GM12801 (cell line): ENCODE measurements around the gene OR9G1.

ENCODE experiments used
- TF ChIP-seq, protein P1 (sequence below): IDR thresholded peaks from one replicate; pipeline ENCODE4 v1.5.1; 2011; ENCODE audit warnings: control low read depth; ENCODE audit not compliant: insufficient read length; ENCODE audit errors: extremely low read depth

Gene OR9G1, protein sequence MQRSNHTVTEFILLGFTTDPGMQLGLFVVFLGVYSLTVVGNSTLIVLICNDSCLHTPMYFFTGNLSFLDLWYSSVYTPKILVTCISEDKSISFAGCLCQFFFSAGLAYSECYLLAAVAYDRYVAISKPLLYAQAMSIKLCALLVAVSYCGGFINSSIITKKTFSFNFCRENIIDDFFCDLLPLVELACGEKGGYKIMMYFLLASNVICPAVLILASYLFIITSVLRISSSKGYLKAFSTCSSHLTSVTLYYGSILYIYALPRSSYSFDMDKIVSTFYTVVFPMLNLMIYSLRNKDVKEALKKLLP

DNA sequence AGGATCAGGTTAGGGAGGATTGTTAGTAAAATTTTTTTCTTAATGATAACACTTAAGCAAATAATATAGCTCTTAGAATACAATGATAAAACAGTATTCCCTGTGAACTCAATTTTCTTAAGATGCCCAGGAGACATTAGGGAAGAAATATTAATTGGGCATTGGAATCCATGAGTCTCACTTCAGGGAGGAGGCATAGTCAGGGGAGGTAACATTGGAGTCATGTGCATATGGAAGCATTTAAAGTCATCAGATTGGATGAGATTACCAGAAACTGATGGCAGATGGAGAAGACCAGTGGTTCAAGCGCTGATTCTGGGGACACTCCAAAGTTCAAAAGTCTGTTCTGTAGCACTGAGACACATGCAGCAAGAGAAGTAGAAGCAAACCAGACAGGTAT lies at the start of gene OR9G1:
Gene OR9G1, plus strand, starts transcription at position 301 of the 400 bp plus-strand sequence. CDS start 1,293 bp downstream, outside the sequence.
- TF ChIP-seq, protein P1, sequence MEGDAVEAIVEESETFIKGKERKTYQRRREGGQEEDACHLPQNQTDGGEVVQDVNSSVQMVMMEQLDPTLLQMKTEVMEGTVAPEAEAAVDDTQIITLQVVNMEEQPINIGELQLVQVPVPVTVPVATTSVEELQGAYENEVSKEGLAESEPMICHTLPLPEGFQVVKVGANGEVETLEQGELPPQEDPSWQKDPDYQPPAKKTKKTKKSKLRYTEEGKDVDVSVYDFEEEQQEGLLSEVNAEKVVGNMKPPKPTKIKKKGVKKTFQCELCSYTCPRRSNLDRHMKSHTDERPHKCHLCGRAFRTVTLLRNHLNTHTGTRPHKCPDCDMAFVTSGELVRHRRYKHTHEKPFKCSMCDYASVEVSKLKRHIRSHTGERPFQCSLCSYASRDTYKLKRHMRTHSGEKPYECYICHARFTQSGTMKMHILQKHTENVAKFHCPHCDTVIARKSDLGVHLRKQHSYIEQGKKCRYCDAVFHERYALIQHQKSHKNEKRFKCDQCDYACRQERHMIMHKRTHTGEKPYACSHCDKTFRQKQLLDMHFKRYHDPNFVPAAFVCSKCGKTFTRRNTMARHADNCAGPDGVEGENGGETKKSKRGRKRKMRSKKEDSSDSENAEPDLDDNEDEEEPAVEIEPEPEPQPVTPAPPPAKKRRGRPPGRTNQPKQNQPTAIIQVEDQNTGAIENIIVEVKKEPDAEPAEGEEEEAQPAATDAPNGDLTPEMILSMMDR, result no peak

DNA sequence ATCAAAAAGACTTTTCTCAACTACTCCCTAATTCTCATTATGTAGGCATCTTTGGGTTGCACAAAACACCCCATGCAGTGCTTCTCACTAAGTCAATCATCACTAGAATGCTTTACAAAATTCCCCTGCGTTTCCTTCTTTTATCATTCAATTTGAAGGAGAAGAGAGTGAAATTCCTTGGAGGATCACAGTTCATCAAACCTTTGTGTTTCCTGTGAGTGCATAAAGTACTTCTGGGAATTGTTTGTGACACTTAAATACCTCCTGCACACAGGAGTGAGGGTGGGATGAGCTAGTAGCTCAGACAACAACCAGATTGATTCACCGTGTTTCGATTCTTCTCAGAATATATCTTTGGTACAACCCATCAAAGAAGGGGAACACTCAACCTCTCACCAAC lies 39.1 kb upstream of the OR9G1 start:
- TF ChIP-seq, protein P1, result no peak

DNA sequence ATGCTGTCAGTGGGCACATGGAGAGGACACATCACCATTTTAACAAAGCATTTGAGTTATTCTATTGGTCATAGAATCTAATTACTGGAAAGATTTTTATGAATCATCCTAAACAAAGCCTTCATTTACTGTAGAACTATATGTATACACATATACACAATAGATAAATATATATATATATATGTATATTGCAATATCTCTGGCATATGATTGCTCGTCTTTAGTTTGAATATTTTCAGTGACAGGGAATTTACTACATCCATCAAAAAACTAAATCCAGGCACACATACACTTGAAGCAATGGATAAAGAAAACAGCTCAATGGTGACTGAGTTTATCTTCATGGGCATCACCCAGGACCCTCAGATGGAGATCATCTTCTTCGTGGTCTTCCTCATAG lies 35.5 kb upstream of the OR9G1 start, which contains the start of gene OR5AR1:
Gene OR5AR1, plus strand, starts transcription at position 301 of the 400 bp plus-strand sequence. Its CDS starts 0 bp downstream, at position 301.
- TF ChIP-seq, protein P1, result no peak

DNA sequence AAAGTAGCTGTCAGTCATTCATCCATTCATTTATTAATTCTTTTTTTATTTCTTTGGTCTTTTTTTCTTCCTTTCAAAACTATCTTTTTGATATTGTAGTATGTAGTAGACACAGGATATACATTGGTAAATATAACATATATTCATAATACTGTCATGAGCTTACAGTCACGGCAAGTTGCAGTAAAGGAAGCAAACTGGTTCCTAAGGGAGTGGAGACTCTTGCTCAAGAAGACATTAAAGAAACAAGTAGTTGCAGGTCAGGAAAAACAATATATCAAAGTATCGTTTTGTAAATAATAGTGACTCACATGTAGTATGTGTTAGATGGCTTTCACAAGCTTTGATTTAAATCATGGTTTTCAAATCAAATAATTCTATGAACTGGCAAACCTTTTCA lies 27.9 kb upstream of the OR9G1 start:
- TF ChIP-seq, protein P1, result no peak

DNA sequence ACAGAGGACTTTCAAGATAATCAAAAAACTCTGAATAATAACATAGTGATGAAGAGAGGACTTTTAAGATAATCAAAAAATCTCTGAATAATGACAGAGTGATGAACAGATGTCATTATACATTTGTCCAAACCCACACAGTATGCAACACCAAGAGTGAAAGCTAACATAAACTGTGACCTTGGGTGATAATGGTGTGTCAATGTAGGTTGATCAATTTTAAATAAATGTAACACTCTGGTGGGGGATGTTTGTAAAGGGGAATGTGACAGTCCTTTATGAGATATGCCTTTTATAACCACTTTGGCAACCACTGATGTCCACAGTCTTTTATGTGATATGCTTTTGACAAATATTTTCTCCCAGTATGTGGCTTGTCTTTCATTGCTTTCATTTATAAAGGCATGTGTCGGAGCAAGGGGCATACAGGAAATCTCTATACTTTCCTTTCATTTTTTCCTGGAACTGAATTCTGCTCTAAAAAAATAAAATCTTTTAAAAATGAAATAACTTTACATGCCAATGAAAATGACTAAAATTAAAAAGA lies 10.3 kb upstream of the OR9G1 start:
- TF ChIP-seq, protein P1, result no peak

DNA sequence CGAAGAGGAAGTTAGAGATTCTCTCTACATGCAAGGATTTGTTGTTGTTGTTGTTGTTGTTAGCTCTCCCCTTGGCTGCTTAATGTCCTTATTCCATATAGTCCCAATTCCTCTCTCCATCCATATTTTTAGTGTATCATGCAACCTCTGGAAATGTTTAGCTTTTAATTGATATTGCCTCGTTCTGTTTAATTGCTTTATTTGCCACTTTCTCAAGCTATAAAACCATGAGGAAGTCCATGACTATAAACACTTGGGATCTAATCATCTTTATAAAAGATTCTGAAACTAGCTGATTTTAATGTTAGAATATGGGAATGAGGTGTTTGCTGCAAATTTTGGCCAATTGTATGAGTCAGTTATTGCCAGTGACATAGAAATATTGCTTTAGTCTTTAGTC lies 5.5 kb upstream of the OR9G1 start:
- TF ChIP-seq, protein P1, result no peak

DNA sequence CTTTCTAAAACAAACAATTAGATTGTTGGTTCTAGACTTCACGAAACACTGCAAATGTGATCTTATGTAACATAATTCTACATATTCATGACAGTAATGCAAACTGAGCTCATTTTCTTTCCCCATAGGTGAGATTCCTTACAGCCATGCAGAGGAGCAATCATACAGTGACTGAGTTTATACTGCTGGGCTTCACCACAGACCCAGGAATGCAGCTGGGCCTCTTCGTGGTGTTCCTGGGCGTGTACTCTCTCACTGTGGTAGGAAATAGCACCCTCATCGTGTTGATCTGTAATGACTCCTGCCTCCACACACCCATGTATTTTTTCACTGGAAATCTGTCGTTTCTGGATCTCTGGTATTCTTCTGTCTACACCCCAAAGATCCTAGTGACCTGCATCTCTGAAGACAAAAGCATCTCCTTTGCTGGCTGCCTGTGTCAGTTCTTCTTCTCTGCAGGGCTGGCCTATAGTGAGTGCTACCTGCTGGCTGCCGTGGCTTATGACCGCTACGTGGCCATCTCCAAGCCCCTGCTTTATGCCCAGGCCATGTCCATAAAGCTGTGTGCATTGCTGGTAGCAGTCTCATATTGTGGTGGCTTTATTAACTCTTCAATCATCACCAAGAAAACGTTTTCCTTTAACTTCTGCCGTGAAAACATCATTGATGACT lies 1.5 kb downstream of the OR9G1 start:
- TF ChIP-seq, protein P1, result no peak
